Neural cell (in vitro differentiated cells): ENCODE data around the gene GADD45A.

ENCODE experiments used
- EZH2 ChIP-seq: fragments of 200-600, 300-800 bp; shearing (Covaris generic), sonication (generic); IDR thresholded peaks from 2 replicates; pipeline ENCODE4 v1.6.1; 2014; ENCODE audit warnings: antibody characterized with exemption, low read length, borderline replicate concordance, mild to moderate bottlenecking; ENCODE audit not compliant: insufficient read depth, poor library complexity, severe bottlenecking
- POLR2AphosphoS5 ChIP-seq: IDR thresholded peaks from 2 replicates; pipeline ENCODE4 v1.6.1; 2012
- RAD21 ChIP-seq: fragments of 450-650 bp; conservative IDR thresholded peaks from 2 replicates; pipeline ENCODE4 v1.6.1; 2014; ENCODE audit warnings: antibody characterized with exemption, mild to moderate bottlenecking, moderate library complexity
- TAF1 ChIP-seq: IDR thresholded peaks from 2 replicates; pipeline ENCODE4 v1.6.1; 2012; ENCODE audit warnings: low read depth
- TF ChIP-seq, protein P1 (sequence below): fragments of 450-650 bp; IDR thresholded peaks from 2 replicates; pipeline ENCODE4 v1.5.1; 2014; ENCODE audit warnings: antibody characterized with exemption, mild to moderate bottlenecking, moderate library complexity; ENCODE audit not compliant: poor library complexity, severe bottlenecking
- TF ChIP-seq, protein P2 (sequence below): IDR thresholded peaks from 2 replicates; pipeline ENCODE4 v1.6.1; 2012; ENCODE audit warnings: borderline replicate concordance

DNA sequence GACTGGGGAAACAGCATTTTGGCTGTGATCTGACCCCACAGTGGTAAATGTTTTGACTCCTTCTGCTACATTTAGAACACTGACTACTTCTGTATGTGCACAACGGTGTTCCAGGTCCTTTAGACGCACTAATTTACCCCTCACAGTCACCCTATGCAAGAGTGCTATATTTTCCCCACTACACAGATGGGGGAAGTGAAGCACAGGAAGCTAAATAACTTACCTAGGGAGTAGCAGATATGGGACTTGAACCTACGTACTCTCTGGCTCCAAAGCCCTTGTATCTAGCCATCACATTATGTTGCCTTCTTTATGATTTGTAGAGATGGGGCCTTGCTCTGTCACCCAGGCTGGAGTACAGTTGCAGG, 49.3 kb downstream of the GADD45A start:
- TF ChIP-seq, protein P1, sequence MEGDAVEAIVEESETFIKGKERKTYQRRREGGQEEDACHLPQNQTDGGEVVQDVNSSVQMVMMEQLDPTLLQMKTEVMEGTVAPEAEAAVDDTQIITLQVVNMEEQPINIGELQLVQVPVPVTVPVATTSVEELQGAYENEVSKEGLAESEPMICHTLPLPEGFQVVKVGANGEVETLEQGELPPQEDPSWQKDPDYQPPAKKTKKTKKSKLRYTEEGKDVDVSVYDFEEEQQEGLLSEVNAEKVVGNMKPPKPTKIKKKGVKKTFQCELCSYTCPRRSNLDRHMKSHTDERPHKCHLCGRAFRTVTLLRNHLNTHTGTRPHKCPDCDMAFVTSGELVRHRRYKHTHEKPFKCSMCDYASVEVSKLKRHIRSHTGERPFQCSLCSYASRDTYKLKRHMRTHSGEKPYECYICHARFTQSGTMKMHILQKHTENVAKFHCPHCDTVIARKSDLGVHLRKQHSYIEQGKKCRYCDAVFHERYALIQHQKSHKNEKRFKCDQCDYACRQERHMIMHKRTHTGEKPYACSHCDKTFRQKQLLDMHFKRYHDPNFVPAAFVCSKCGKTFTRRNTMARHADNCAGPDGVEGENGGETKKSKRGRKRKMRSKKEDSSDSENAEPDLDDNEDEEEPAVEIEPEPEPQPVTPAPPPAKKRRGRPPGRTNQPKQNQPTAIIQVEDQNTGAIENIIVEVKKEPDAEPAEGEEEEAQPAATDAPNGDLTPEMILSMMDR = no peak
- TF ChIP-seq TAF1 (no peak), EZH2 (no peak), POLR2AphosphoS5 (no peak), RAD21 (no peak)
- TF ChIP-seq, protein P2, sequence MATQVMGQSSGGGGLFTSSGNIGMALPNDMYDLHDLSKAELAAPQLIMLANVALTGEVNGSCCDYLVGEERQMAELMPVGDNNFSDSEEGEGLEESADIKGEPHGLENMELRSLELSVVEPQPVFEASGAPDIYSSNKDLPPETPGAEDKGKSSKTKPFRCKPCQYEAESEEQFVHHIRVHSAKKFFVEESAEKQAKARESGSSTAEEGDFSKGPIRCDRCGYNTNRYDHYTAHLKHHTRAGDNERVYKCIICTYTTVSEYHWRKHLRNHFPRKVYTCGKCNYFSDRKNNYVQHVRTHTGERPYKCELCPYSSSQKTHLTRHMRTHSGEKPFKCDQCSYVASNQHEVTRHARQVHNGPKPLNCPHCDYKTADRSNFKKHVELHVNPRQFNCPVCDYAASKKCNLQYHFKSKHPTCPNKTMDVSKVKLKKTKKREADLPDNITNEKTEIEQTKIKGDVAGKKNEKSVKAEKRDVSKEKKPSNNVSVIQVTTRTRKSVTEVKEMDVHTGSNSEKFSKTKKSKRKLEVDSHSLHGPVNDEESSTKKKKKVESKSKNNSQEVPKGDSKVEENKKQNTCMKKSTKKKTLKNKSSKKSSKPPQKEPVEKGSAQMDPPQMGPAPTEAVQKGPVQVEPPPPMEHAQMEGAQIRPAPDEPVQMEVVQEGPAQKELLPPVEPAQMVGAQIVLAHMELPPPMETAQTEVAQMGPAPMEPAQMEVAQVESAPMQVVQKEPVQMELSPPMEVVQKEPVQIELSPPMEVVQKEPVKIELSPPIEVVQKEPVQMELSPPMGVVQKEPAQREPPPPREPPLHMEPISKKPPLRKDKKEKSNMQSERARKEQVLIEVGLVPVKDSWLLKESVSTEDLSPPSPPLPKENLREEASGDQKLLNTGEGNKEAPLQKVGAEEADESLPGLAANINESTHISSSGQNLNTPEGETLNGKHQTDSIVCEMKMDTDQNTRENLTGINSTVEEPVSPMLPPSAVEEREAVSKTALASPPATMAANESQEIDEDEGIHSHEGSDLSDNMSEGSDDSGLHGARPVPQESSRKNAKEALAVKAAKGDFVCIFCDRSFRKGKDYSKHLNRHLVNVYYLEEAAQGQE = no peak
